AG09319 (cell line): ENCODE results near the gene C5orf63.

ENCODE experiments used
- DNase-seq: peaks from one replicate; pipeline ENCODE4 v3.0.0-alpha.2; 2010; ENCODE audit warnings: low read depth; ENCODE audit errors: extremely low read depth
- TF ChIP-seq, protein P1 (sequence below): IDR thresholded peaks from 2 replicates; pipeline ENCODE4 v1.5.1; 2011; ENCODE audit warnings: low read depth, mild to moderate bottlenecking, inconsistent platforms, low read length, moderate library complexity

Gene C5orf63

DNA sequence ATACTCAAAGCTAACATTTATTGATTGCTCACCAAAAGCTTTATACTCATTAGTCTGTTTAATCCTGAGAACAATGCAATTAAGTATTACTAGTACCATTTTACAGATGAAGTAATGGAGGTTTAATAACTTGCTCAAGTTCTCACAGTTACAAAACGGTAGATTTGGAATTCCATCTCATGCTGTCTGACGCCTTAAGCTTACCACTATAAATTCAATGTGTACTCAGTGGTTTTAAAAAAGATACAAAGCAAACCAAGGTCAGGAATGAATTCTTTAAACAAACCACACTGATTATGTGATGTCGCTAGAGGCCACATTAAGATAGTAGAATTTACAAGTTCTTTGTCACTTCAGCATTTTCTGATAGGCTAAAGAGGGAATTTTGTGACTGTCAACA is 1.2 kb upstream of the C5orf63 start:
- TF ChIP-seq, protein P1, sequence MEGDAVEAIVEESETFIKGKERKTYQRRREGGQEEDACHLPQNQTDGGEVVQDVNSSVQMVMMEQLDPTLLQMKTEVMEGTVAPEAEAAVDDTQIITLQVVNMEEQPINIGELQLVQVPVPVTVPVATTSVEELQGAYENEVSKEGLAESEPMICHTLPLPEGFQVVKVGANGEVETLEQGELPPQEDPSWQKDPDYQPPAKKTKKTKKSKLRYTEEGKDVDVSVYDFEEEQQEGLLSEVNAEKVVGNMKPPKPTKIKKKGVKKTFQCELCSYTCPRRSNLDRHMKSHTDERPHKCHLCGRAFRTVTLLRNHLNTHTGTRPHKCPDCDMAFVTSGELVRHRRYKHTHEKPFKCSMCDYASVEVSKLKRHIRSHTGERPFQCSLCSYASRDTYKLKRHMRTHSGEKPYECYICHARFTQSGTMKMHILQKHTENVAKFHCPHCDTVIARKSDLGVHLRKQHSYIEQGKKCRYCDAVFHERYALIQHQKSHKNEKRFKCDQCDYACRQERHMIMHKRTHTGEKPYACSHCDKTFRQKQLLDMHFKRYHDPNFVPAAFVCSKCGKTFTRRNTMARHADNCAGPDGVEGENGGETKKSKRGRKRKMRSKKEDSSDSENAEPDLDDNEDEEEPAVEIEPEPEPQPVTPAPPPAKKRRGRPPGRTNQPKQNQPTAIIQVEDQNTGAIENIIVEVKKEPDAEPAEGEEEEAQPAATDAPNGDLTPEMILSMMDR = no peak
- DNase-seq = no peak

DNA sequence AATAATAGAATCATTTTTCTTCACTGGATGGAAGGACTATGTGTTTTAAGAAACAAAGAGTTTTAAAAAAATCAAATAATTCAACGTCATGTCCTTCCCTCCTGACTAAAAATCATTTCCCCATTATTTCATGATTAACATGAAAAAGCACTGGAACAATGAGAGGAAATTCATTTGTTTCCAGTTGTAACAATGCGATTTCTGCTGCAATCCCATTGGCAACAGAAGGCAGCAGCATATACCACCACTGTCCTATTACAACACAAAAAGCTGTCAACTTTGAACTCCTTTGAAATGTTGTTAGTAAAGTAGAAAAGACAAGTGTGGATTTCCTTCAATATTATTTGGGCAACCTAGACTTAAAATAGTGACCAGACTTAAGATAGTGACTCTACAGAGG is 3.1 kb downstream of the C5orf63 start:
- TF ChIP-seq, protein P1 = no peak
- no peak for DNase-seq

DNA sequence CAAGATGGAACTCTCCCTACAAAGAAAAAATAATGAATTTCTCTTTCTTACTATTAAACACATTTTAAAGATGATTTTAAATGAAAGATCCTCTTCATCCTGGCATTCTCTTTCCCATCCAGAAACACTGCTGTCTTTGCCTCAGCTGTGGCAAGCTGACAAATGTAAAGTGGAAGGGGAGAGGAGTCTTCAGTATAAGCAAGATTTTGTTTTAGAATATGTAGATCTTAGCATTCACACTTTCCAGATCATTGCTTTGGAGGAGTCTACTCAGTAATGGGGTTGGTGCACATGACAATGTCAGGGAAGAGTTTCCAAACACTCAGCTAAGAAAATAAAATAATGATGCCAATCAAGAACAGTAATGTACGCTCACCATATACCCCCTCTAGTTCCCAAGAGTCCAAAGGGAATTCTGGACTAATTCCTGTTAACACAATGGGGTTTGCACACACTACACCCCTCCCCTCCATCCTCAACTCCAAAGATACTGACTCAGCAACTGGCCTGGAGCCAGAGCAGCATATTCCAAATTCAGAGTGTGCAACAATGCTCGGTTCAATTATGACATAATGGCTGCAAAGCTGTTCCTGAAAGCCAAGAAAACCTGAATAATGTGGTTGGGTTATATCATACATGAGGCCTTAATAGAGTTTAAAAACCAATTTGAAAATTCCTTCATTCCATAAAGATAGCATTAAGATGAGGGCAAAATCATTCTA is 4.6 kb downstream of the C5orf63 start:
- no peak for DNase-seq

DNA sequence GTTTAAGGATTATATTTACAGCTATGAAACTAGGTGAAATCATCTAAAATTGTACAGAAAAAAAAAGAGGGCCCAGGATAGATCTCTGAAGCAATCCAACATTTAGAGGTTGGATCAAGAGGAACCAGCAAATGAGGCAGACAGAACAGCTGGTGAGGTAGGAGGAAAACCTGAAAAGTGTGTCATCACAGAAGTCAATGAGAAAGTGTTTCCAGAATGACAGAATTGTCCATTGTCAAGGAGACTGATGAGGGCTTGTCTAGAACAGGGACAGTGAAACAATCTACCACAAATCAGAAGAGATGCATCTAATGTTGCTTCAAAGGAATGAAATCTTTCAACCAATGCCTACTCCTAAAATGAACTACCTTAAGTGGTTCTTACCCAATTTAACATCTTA is 6.6 kb downstream of the C5orf63 start:
- TF ChIP-seq, protein P1 = no peak
- no peak for DNase-seq

More for the DNA sequence above, 4.6 kb downstream of the C5orf63 start:
- TF ChIP-seq, protein P1 = no peak

DNA sequence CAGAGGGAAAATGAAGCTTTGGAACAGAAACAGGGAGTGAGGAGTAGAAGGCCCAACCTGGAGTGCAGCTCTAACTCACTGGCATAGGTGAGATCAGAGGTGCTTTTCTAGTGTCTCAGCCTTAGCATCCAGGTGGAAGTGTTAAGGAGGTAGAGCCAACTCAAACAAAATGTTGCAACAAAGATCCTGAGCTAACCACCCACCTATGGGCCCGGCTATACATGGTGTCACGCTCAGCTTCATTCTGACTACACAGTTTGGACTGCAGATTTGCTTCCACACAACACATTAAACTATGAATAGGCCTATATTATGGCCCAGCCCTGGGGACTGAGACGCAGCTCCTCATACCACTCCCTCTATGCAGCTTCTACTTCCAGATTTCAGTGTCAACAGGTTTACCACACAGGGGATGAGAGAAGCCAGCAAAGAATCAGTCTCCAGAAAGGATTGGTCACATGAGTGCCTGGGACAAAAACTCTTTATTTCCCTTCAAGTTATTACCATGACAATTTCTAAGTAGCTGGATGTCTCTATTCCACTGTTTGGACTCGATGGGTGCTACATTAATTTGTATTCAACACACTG is 9.0 kb downstream of the C5orf63 start:
- TF ChIP-seq, protein P1 = no peak
- no peak for DNase-seq

DNA sequence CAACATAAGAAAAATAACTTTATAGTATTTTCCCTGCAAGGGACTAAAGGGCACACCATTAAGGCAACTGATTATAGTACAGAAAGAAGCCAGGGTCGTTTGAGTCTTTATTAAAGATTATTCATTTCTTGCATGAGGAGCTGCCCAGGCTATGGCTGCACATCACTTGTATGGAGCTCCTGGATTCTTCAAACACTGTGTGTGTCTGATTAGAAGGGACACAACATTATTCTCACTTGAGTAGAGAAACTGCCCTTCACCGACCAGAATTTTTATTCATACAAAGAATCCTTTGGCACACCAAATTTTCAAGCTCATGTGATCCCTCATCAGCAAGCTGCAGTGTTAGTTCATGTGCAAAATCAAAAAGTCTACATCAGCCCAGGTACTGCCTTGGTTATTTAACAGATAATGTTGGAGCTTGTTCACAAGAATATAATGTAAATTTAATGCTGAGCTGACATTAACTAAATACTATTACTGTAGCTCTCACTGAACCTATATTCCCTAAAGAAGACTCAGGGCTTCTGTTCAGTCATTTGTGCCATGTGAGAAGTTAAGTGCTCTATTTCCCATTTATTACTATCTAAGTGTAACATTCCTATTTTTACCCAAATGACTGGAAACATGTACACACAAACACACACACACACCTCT is 9.9 kb downstream of the C5orf63 start:
- TF ChIP-seq, protein P1 = no peak
- no peak for DNase-seq

DNA sequence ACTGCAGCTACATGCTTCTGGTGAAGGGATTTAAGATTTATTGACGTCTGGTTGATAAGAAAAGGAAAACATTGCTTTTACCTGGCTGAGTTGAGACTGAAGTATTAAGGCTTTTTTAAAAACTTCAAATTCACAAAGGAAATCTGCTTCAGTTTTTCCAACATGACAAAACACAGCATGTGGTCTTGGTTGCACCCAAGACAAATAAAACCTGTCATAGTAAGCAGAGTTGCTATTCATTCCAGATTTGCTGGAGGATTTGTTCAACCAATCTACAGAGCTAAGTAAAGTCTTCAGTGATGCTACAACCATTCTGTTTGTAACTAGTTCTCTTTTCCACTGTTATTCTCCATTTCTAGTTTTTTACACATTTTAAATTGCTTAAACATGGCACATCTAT is 11.3 kb downstream of the C5orf63 start:
- DNase-seq = no peak
- TF ChIP-seq, protein P1 = no peak
